Activated T-cell treated with anti-CD3 and anti-CD28 coated beads for 48 hours (primary cell): ENCODE results near the gene SCIN.

ENCODE experiments used
- DNase-seq: peaks from one replicate; pipeline ENCODE4 v3.0.0-alpha.2; 2020; ENCODE audit warnings: low read depth

Gene SCIN

DNA sequence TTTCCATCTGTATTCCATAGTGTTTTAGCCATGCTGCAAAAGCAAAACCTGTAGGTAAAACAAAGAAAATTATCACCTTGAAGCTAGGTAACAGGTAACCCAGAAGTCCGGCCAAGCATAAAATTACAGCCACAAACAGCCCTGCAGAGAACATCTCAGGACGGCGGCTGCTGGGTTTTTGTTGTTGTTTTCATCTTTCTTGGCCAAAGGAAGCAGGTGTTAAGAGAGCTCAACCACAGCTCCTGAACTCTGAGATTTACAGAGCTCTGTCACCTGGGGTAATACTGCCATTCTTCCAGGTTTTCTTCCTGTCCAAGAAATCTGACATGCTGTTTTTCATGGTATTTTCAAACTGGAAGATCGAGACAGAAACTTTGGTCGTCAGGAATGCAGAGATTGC, 847 bp upstream of the SCIN start:
- DNase-seq, result no peak

- DNase-seq, result no peak
These were observed 369 bp upstream of the SCIN start for GRCh38 chr7:12570168-12570533.

DNA sequence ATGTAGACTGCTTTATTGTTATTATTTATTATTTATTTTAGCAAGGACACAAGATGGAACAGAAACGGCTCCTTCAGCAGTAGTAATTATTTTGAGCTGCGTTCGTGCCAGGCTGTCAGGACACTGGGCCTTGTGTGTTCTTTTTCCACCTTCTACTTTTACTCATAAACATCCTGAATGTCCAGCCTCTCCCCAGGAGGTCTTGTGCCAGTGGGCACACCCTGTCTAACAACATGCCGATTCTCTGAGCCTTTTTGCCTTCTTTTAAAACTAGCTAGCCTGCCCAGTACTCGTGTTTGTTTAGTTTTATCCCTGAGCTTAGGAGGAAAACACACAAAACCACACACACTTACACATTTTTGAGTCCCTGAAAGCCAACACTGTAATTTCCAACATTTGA, 1.2 kb downstream of the SCIN start:
- no peak for DNase-seq

DNA sequence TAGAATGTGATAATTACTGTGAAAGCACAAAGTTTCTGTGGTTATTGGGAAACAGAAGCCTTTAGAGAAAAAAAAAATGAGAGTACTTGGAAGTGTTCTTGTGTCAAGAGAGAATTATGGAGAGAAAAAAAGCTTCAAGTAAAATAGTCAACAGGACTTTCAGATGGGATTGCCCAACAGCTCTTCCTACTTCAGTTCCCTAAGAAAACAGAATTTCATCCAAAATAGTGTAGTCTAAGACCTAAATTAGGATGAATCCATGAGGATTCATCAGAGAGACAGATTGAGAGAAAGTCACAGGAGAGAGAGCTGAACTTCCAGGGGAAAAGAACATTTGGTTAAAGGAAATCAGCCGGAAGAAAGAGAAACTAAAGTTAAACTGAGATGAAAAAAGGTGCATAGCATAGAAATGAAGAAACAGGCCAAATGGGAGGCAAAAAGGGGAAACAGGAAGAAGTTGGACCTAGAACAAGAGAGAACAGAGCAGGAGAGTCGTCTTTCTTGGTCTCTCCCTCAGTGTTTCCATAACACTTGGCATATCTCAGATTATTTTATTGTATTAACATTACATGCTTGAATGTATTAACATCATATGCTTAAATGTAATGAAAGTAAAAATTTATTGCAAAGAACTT, 2.5 kb downstream of the SCIN start:
- DNase-seq, result no peak

- DNase-seq, result no peak
These were observed 3.4 kb downstream of the SCIN start for GRCh38 chr7:12573885-12574284.

- DNase-seq, result no peak
These were observed 8.6 kb downstream of the SCIN start for GRCh38 chr7:12578930-12579640.

DNA sequence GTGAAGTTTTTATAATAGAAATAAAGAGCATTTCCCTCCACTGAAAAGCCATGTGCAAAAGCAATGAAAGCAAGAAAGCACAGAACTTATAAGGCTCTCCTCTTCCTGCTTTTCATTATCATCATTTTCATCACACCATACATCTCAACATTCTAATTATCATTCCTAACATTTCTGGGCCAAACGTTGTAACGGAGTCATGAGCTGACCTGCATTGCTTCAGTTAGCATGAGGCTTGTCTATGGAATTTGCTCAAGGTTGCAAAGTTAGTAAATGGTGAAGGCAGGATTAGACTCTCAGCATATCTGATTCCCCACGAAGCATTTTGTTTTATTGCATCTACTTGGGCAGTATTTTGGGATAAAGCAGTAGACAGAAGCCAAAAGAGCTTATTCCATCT, 11.4 kb downstream of the SCIN start:
- no peak for DNase-seq

DNA sequence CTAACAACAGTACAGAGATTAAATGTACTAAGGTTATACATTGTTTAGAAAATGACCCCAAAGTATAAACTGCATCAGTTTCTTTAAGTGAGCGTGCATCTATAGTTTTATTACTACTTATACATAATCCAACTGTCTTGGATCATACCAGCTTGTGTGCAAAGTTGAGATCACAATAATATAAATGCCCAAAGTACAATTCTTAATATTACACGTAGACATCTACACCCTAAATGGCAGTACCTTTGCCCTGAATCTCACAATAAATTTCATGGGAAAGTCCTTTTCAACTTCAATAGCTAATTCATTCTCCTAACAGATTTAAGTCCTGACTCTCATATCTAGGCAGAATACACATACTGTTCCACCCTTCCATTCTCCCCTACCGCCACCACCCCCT, 11.8 kb downstream of the SCIN start:
- DNase-seq, result no peak

DNA sequence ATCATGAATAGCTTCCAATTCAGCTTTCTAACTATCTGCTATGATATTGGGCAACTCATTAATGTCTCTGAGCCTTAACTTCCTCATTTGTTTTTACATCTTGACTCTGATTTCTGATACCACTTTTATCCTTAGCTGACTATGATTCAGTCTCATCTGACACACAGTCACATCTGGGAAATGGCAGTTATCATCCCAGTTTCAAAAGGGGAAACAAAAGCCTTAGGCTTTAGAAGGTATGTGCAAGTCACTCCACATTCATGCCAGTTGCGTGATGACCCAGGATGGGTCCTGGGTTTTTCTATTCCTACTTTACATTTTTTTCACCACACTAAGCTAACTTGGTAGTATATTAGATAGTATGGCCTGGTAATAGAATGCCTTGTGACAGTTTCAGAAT, 12.7 kb downstream of the SCIN start:
- no peak for DNase-seq

GRCh38 chr7:12583922-12584321, 13.4 kb downstream of the SCIN start:
- DNase-seq, result no peak

DNA sequence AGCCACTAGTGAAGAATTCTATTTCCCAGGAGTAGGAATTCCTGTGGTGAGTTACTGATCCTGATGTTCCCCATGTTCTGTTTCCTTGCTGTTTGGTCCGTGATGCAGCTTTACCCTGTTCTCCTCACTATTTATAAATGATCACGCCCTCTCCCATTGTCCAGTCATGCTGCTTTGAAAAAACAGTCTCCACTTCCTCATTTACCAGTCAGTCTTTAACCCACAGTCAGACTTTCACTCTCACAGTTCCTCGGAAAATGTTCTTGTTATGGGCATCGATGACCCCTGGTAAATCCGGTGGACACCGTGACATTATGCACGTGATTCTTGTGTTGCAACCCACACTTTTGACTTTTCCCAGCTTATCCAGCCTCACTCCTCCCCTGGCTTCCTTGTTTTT, 14.4 kb downstream of the SCIN start:
- no peak for DNase-seq

DNA sequence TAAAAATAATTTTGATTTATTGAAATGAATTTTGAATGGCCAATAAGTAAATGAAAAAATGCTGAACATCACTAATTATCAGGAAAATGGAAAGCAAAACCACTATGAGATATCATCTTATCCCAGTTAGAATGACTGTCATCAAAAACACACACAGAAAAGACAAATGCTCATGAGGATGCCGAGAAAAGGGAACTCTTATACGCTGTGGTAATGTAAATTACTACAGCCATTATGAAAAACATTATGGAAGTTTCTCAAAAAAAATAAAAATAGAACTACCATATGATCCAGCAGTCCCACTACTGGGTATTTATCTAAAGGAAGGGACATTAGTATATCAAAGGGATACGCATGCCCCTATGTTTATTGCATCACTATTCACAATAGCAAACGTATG, 15.8 kb downstream of the SCIN start:
- DNase-seq, result no peak

GRCh38 chr7:12588259-12588904, 17.9 kb downstream of the SCIN start:
- no peak for DNase-seq

DNA sequence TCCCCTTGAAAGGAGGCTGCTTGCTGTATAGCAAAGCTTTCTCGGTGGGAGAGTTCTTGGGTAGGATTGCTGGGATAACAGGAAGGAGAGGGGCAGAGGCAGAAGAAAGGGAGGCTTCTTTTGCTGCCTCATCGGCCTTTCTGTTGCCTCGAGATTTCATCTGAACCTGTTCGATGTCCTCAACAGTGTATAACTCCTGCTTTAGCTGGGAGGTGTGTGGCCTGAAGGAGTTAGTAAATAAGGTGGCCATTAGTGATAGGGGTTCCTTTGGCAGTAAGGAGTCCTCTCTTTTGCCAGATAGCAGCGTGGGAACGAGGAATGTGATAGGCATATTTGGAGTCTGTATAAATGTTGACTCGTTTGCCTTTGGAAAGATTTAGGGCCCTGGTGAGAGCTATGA, 20.0 kb downstream of the SCIN start:
- no peak for DNase-seq

DNA sequence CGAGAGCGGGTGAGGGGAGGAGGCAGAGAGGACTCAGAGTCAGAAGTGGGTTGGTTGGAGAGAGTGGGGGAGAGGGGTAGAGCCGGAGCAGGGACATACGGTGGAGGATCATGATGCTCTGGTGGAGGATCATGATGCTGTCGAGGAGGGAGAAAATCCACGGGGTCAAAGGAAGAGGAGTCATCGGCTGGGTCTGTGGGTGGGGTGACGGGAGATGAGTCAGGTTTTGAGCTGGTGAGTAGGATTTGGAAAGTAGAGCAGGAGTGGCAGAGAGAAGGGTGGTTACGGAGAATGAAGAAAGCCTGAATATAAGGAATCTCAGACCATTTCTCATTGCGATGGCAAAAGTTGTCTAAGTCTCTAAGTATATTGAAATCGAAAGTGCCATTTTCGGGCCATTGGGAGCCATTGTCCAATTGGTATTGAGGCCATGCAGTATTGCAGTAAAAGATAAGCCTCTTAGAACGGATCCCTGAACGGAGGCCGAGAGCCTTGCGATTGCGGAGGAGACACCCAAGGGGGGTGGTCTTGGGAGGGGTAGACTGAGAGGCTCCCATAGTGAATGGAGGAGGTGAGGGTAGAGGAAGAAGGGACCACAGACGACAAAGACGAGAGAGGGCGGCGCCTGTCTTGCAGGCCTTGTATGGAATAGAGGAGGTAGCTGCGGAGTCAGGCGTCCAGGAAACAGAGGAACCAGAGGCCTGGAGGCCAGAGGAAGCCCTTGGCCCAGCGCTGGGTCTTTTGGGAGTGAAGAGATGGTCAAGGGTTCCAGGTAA, 23.8 kb downstream of the SCIN start:
- DNase-seq, result no peak

- no peak for DNase-seq
These were observed 24.6 kb downstream of the SCIN start for GRCh38 chr7:12595148-12595547.

GRCh38 chr7:12596225-12596790, 25.8 kb downstream of the SCIN start:
- no peak for DNase-seq

- no peak for DNase-seq
These were observed 30.9 kb downstream of the SCIN start for GRCh38 chr7:12601302-12601869.

DNA sequence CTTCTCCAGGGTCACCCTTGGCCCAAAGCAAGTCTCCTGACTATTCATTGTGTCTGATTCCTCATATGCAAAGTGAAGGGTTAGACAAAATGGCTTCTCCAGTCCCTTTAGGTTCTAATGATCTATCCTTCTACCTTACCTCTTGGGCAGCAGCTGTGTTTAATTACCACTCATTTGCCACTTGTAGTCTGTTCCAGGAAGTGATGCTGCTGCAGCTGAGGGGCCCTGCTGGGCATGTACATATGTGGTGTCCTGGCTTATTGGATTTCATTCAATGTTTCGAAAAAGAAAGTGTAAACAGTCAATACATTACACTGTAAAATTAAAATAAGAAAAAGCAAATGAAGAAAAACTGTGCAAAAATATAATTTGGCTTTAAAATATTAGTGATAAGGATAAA, 36.6 kb downstream of the SCIN start:
- DNase-seq, result no peak

GRCh38 chr7:12609561-12609960, 39.0 kb downstream of the SCIN start:
- DNase-seq, result no peak

DNA sequence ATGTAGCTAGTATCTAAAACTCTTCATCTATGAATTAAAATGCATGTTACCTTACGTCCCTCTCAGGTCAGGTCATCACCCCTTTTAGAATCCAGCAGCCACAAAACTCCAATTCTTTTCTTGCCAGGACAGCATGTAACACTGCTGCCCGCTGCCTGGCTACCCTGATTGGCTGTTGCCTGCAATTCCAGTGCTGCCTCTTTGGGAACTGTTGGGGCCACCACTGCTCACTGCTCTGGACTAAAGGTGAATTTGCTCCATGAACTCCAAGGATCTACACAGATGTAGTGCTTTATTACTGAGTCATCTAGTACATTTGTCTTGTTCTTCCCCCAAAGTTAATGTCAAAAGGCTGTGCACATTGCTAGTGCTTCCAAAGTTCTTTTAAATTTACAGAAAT, 40.4 kb downstream of the SCIN start:
- no peak for DNase-seq

DNA sequence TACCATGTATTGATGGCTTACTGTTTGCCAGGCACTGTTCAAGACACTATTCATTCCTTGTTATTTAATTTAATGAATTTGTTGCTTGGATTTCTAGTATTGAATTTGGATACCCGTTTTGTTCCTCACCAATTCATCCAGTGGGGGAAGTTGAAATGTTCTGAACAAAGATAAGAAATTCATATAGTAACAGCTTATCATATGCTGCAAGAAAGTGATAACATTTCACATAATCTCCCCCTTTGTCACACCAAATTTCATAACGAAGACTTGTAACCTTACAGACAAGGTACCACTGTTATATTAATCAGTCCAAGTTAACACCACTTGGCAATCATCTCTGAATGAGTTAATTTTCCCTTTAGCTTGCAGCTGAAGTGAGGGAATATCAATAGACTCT, 42.1 kb downstream of the SCIN start:
- no peak for DNase-seq
